ENCODE measurements around the gene PTH2.
"Not testable (repeated sequence)": the region's sequence is repeated elsewhere in the genome, so short reads cannot be mapped to it uniquely, and the experiment has no call there.

The PTH2 gene

GRCh38 chr19:49382639-49383038, 40.6 kb downstream of the PTH2 start:
- DNase-seq (ENCODE audit: low read depth in 2 of 2): no peak

GRCh38 chr19:49380391-49380790, 42.9 kb downstream of the PTH2 start:
- DNase-seq (ENCODE audit: low read depth in 2 of 2): no peak

GRCh38 chr19:49378512-49378911, 44.7 kb downstream of the PTH2 start:
- DNase-seq (ENCODE audit: low read depth in 2 of 2): no peak

GRCh38 chr19:49374665-49375434, 48.4 kb downstream of the PTH2 start:
- DNase-seq (ENCODE audit: low read depth in 2 of 2): no peak

- not testable (repeated sequence) for DNase-seq (ENCODE audit: low read depth in 2 of 2)
These were observed 50.1 kb downstream of the PTH2 start for GRCh38 chr19:49373174-49373573.

Data from stimulated activated CD4-positive, alpha-beta T cell treated with anti-CD3 and anti-CD28 coated beads, Interleukin-15, amount 100 ng/mL, for 48 hours (primary cell).